GM19455 (cell line): ENCODE results near the gene NR1D1.

Source experiments
- ATAC-seq: cut with Tn5 transposase; IDR thresholded peaks from one replicate; pipeline ENCODE4 v1.9.1; 2021; ENCODE audit not compliant: unreplicated experiment

NR1D1 gene

DNA sequence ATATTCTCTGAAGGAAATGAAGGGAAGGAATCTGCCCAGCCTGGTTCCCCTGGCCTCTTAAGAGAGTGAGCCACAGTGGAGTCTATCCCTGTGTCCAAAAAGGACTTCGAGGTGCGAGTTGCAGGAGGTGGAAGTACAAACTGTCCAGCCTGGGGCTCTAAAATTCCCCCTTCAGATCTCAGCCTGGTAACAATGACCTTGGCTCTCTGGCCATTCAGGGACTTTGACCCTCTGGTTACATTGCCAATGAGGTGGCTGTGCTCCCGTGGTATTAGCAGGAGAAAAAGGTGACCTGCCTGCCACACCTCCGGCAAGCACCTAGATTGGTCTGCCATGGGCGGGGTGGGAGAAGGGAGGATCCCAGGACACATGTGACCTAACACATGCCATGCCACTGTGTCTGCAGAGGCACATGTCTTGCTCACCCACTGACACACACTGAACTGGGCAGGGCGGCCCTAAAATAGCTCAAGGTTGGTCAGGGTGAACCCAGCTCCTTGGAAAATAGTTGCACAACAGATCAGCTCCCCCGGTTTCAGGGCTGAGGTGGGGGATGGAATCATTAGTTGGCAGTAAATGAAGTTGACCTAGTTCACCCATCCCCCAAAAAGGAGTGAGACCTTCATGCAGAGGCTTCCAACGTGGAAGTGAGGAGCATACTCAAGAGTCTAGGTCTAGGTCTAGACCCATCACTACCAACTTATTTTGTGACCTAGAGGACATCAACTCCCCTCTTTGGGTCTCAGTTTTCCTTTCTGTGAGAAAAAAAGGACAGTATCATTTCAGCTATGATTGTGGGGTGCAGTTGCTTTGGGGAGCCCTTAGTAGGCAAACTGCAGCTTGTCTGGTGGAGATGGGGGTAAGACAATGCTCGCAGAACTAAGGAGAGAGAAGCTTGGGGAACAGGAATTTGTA, 2.2 kb downstream of the NR1D1 start:
- no peak for ATAC-seq

GRCh38 chr17:40097087-40097486, 3.3 kb downstream of the NR1D1 start:
- ATAC-seq = no peak

DNA sequence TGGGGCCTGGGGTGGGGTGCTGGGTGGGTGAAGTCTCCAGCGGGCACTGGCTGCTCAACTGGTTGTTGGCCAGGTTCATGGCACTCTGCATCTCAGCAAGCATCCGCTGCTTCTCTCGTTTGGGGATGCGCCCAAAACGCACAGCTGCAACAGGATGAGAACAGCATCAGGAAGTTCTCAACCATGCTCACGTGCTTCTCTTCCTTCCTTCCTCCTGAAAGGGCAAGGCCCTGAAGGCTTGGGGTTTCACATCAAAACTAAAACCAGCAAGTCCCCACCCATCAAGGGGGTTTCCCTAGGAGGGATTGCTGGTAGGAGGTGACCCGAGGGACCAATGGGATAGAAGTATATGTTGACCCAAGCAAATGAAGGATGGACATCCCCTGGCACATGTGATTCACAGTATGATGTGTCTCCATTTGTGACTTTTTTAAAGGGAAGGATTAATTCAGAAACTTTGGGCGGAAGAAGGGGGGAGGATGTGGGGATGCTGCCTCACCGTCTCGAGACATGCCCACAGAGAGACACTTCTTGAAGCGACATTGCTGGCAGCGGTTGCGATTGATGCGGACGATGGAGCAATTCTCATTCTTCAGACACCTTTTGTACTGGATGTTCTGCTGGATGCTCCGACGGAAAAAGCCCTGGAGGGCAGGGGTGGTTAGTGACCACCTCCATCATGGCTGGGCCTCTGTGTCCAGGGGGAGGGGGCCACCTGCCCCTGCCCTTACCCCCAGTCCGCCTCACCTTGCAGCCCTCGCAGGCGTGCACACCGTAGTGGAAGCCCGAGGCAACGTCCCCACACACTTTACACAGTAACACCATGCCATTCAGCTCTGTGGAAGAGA, 4.2 kb downstream of the NR1D1 start:
- ATAC-seq = peak; percentile 43

- no peak for ATAC-seq
Observed at GRCh38 chr17:40095351-40095943, 4.9 kb downstream of the NR1D1 start.

GRCh38 chr17:40094874-40095273, 5.5 kb downstream of the NR1D1 start:
- no peak for ATAC-seq

DNA sequence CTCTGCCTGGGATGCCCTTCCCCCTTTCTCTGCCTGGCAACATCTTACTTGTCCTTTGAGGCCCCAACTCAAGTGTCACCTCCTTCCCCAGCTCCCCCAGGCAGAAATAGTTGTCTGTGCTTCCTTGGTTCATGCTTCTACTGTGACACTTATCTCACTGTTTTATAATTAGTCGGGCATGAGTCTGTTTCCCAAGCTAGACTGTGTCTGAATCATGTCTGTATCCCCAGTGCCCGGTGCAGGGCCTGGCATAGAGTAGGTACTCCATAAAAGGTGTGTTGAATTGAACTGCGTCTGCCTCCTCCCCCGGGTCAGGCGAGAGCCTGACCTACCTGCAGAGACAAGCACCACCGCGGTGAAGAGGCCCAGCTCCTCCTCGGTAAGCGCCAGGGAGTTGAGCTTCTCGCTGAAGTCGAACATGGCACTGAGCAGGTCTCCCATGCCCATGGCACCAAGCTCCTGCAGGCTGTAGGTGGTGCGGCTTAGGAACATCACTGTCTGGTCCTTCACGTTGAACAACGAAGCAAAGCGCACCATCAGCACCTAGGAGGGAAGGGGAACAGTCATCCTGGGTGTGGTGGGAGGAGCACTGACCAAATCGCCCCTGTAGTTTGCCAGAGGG, 6.7 kb downstream of the NR1D1 start:
- ATAC-seq = no peak

GRCh38 chr17:40093005-40093579, 7.3 kb downstream of the NR1D1 start:
- ATAC-seq = no peak

GRCh38 chr17:40092581-40092980, 7.8 kb downstream of the NR1D1 start:
- ATAC-seq = no peak

GRCh38 chr17:40091691-40092397, 8.5 kb downstream of the NR1D1 start:
- ATAC-seq = no peak

- no peak for ATAC-seq
Observed at GRCh38 chr17:40090237-40091119, 9.9 kb downstream of the NR1D1 start.

DNA sequence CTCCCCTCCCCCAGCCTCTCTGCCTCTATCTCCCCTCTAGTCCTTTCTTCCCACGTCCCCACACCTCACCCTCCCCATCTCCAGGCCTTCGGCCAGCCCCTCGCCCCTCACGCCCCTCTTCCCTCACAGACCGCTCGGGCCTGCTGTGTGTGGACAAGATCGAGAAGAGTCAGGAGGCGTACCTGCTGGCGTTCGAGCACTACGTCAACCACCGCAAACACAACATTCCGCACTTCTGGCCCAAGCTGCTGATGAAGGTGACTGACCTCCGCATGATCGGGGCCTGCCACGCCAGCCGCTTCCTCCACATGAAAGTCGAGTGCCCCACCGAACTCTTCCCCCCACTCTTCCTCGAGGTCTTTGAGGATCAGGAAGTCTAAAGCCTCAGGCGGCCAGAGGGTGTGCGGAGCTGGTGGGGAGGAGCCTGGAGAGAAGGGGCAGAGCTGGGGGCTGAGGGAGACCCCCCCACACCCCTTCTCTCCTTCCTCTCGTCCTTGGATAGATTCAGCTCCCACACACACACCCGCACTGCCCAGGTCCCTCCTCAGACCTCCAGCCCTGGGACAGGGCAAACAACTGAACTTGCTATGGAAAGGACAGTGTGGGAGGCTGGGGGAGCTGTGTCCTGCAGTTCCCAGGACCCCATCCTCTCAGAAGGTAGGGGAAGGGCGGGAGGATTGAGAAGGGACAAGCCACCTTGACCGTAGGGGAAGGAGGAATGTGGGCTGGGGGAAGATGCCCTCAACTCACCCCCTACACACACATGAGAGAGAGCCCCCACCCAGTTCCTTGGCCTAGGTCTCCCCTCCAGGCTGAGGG, 11.1 kb downstream of the NR1D1 start:
- ATAC-seq = no peak

DNA sequence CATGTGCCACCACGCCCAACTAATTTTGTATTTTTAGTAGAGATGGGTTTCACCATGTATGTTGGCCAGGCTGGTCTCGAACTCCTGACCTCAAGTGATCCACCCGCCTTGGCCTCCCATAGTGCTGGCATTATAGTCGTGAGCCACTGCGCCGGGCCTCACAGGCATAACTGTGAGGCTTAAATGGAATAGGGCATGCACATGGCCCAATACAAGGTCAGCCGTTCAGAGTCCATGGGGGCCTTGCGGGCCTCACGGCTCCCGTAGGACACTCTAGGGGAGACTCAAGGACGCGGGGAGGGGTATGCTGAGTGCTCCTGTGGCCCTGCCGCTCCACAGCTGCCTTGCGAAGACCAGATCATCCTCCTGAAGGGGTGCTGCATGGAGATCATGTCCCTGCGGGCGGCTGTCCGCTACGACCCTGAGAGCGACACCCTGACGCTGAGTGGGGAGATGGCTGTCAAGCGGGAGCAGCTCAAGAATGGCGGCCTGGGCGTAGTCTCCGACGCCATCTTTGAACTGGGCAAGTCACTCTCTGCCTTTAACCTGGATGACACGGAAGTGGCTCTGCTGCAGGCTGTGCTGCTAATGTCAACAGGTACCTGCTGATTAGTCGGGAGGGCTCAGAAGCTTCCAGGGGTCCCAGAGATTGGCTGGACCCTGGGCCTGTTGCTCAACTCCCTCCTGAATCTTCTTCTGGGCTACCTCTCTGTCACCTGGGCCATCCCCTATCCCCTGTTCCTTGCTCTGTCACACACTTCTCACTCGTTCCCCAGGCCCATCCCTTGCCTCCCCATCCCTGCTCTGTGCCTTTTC, 12.3 kb downstream of the NR1D1 start:
- no peak for ATAC-seq

DNA sequence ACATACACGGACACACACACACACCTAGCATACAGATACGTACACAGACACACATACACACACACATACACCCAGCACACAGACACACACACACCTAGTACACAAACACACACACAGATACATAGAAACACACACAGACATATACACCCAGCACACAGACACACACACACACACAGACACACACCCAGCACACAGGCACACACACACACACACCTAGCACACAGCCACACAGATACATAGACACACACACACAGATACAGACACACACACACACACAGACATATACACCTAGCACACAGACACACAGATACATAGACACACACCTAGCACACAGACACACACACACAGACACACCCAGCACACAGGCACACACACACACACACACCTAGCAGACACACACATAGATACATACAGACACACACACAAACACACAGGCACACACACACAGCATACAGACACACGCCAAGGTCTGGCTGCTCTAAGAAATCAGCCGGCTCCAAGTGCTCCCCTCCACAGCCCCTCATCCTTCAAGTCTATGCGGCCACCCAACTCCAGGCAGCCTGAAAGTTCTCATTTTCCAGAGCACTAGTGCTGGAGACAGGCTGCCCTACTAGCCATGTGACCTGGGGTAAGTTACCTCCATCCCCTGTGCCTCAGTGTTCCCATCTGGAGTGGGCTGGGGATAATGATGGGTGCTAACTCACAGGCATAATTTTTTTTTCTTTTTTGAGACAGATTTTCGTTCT, 13.2 kb downstream of the NR1D1 start:
- ATAC-seq = no peak

DNA sequence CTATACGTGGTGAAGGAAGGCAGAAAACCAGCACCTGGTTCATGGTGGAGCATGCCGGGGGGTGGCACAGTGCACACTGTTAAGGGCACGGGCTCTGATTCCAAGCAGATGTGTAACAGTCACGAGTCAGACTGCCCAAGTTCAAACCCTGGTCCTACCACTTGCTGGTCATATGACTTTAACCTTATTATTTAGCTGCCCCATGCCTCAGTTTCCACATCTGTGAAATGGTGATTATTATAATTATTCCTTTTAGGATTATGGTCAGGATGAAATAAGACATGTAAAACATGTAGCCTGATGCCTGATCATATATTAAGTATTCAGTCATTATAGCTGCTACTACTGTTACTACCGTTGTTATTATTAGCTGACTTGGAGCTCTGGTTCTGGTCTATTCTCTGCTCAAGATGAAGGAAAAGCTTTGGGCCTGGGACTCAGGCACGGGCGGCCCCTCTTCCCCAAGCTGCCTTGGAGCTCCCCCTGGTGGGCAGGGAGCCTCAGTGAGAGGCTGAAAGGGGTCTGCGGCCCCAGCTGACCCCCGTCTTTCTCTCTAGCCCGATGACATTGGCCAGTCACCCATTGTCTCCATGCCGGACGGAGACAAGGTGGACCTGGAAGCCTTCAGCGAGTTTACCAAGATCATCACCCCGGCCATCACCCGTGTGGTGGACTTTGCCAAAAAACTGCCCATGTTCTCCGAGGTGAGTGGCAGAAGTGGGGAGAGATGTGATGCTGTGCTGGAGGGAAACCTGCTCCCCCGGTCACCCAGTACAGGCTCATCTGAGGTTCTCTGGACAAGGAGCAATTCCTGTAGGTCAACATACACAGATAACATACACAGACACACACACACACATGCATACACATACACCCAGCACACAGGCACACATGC, 14.0 kb downstream of the NR1D1 start:
- ATAC-seq = no peak

GRCh38 chr17:40084477-40084876, 15.9 kb downstream of the NR1D1 start:
- no peak for ATAC-seq

DNA sequence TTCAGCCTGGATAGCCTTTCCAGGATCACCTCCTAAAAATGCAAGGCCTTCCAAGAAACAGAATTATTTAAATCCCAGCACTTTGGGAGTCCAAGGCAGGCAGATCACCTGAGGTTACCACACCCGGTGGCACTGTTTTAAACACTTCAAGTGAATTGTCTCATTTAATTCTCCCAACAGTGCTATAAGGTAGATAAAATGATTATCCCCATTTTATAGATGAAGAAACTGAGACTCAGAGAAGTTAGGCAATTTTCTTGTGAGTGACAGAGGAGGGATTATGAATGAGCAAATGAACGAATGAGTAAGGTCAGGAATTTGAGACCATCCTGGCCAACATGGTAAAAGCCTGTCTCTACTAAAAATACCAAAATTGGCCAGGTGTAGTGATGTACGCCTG, 20.8 kb downstream of the NR1D1 start:
- no peak for ATAC-seq
